ENCODE results near the gene CD82. TPM values are rescaled to one million over a fixed set of nuclear protein-coding genes. Genes with fewer than 3 reads are reported as not detected.

The CD82 gene
- total and polyA plus RNA-seq, 7 donors = 13.3 to 162 (median 25.9) TPM

GRCh38 chr11:44524751-44525201 is 40.7 kb upstream of the CD82 start:
- no peaks in the 10 kb centered on the region for H3K36me3 ChIP-seq (ENCODE audit: insufficient read depth in 1 of 2, low read depth in 1 of 2)
- TF ChIP-seq, protein P1, sequence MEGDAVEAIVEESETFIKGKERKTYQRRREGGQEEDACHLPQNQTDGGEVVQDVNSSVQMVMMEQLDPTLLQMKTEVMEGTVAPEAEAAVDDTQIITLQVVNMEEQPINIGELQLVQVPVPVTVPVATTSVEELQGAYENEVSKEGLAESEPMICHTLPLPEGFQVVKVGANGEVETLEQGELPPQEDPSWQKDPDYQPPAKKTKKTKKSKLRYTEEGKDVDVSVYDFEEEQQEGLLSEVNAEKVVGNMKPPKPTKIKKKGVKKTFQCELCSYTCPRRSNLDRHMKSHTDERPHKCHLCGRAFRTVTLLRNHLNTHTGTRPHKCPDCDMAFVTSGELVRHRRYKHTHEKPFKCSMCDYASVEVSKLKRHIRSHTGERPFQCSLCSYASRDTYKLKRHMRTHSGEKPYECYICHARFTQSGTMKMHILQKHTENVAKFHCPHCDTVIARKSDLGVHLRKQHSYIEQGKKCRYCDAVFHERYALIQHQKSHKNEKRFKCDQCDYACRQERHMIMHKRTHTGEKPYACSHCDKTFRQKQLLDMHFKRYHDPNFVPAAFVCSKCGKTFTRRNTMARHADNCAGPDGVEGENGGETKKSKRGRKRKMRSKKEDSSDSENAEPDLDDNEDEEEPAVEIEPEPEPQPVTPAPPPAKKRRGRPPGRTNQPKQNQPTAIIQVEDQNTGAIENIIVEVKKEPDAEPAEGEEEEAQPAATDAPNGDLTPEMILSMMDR (IDR thresholded peaks at IDR 0.05) = no peak
- 75 to 82% (median 80%) methylated on average over 12 of the region's 12 CpGs for WGBS, 3 donors
- H3K4me3 ChIP-seq = no peak overlapping the region
- H3K27ac ChIP-seq = no peak overlapping the region
- DNase-seq (no peak), ATAC-seq (no peak)
- intact Hi-C loops (cut with DNase I) = no loop called here
- H3K4me1 ChIP-seq = no peaks in the 10 kb centered on the region
- H3K9me3 ChIP-seq = no peaks in the 10 kb centered on the region
- peaks cover 0 to 6% (median 4%) of the 10 kb centered on the region in 3 donors for H3K27me3 ChIP-seq (ENCODE audit: insufficient read depth in 3 of 3, low read length in 2 of 3)

GRCh38 chr11:44525473-44526252 is 39.8 kb upstream of the CD82 start:
- DNase-seq = no peak
- Histone ChIP-seq H3K36me3 (ENCODE audit: insufficient read depth in 1 of 2, low read depth in 1 of 2) (no peaks in the 10 kb centered on the region), H3K27me3 (ENCODE audit: insufficient read depth in 3 of 3, low read length in 2 of 3) (peaks cover 0 to 4% (median 0%) of the 10 kb centered on the region in 3 donors), H3K4me3 (no peak overlapping the region), H3K27ac (no peak overlapping the region), H3K9me3 (no peaks in the 10 kb centered on the region), H3K4me1 (no peaks in the 10 kb centered on the region)
- TF ChIP-seq, protein P1 (IDR thresholded peaks at IDR 0.05) = no peak
- WGBS, 3 donors = 82 to 91% (median 86%) methylated on average over 20 of the region's 20 CpGs
- intact Hi-C loops (cut with DNase I) = no loop called here
- ATAC-seq = no peak

GRCh38 chr11:44526438-44526837 is 39.0 kb upstream of the CD82 start:
- TF ChIP-seq, protein P1 (IDR thresholded peaks at IDR 0.05) = no peak
- no peaks in the 10 kb centered on the region for H3K9me3 ChIP-seq
- H3K27ac ChIP-seq = no peak overlapping the region
- no peak overlapping the region for H3K4me3 ChIP-seq
- peaks cover 0 to 4% (median 0%) of the 10 kb centered on the region in 3 donors for H3K27me3 ChIP-seq (ENCODE audit: insufficient read depth in 3 of 3, low read length in 2 of 3)
- H3K36me3 ChIP-seq (ENCODE audit: insufficient read depth in 1 of 2, low read depth in 1 of 2) = no peaks in the 10 kb centered on the region
- WGBS, 3 donors = 76 to 82% (median 82%) methylated on average over 11 to 12 of the region's 12 CpGs
- DNase-seq (no peak), ATAC-seq (no peak)
- intact Hi-C loops (cut with DNase I) = no loop called here
- H3K4me1 ChIP-seq = no peaks in the 10 kb centered on the region

- H3K27ac ChIP-seq = no peak overlapping the region
- ATAC-seq (no peak), DNase-seq (no peak)
Observed at GRCh38 chr11:44527476-44527875, 38.0 kb upstream of the CD82 start.

More at GRCh38 chr11:44527476-44527875, 38.0 kb upstream of the CD82 start:
- intact Hi-C loops (cut with DNase I) = no loop called here
- no peak overlapping the region for H3K4me3 ChIP-seq
- no peaks in the 10 kb centered on the region for H3K9me3 ChIP-seq
- TF ChIP-seq, protein P1 (IDR thresholded peaks at IDR 0.05) = no peak
- no peaks in the 10 kb centered on the region for H3K36me3 ChIP-seq (ENCODE audit: insufficient read depth in 1 of 2, low read depth in 1 of 2)
- H3K27me3 ChIP-seq (ENCODE audit: insufficient read depth in 3 of 3, low read length in 2 of 3) = no peaks in the 10 kb centered on the region
- 45 to 56% (median 50%) methylated on average over 10 of the region's 10 CpGs for WGBS, 3 donors
- H3K4me1 ChIP-seq = no peaks in the 10 kb centered on the region

Measured in psoas muscle (tissue), 8 donors.